Astrocyte of the spinal cord (primary cell): ENCODE data around the gene MXRA8.

Source experiments
- DNase-seq: peaks from one replicate; pipeline ENCODE4 v3.0.0; 2011; ENCODE audit warnings: low read depth, low spot score
- H3K4me3 ChIP-seq: 2 replicates; pipeline ENCODE4 v1.5.1; 2011; ENCODE audit warnings: low read depth, mild to moderate bottlenecking, low read length, moderate library complexity
- in situ Hi-C: cut with HindIII; loops from 2 replicates; pipeline ENCODE4 v1.10.0; 2017; ENCODE audit warnings: low sequenced_read_pairs
- TF ChIP-seq, protein P1 (sequence below): IDR thresholded peaks from 2 replicates; pipeline ENCODE4 v1.5.1; 2012; ENCODE audit warnings: low read depth, mild to moderate bottlenecking, low read length, inconsistent platforms

Gene MXRA8

DNA sequence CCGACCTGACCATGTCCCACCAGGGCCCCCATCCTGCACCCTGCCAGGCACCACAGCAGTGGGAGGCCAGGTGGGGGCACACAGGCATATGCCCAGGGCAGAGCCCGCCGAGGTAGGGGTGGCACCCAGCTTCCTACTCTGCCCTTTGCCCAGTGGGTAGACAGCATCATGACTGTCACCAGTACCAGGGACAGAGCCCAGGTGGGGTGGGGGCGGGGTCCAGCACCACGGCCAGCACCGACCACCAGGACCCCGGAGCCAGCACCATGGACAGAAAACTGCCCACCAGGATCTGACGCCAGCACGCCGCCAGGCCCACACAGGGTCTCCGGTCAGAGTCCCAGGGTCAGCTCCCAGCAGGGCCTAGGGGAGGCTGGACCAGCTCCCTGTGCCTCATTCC is 23.5 kb downstream of the MXRA8 start:
- DNase-seq = no peak
- TF ChIP-seq, protein P1, sequence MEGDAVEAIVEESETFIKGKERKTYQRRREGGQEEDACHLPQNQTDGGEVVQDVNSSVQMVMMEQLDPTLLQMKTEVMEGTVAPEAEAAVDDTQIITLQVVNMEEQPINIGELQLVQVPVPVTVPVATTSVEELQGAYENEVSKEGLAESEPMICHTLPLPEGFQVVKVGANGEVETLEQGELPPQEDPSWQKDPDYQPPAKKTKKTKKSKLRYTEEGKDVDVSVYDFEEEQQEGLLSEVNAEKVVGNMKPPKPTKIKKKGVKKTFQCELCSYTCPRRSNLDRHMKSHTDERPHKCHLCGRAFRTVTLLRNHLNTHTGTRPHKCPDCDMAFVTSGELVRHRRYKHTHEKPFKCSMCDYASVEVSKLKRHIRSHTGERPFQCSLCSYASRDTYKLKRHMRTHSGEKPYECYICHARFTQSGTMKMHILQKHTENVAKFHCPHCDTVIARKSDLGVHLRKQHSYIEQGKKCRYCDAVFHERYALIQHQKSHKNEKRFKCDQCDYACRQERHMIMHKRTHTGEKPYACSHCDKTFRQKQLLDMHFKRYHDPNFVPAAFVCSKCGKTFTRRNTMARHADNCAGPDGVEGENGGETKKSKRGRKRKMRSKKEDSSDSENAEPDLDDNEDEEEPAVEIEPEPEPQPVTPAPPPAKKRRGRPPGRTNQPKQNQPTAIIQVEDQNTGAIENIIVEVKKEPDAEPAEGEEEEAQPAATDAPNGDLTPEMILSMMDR = no peak
- in situ Hi-C loops = no loop called here
- no peak overlapping the region for H3K4me3 ChIP-seq

DNA sequence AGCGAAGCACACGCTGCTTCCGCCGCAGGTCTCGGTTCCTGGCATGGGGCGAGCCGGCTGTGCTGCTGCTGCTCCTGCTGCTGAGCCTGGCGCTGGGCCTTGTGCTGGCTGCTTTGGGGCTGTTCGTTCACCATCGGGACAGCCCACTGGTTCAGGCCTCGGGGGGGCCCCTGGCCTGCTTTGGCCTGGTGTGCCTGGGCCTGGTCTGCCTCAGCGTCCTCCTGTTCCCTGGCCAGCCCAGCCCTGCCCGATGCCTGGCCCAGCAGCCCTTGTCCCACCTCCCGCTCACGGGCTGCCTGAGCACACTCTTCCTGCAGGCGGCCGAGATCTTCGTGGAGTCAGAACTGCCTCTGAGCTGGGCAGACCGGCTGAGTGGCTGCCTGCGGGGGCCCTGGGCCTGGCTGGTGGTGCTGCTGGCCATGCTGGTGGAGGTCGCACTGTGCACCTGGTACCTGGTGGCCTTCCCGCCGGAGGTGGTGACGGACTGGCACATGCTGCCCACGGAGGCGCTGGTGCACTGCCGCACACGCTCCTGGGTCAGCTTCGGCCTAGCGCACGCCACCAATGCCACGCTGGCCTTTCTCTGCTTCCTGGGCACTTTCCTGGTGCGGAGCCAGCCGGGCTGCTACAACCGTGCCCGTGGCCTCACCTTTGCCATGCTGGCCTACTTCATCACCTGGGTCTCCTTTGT is 24.7 kb downstream of the MXRA8 start:
- in situ Hi-C loops = no loop called here
- DNase-seq = no peak
- TF ChIP-seq, protein P1 = no peak
- H3K4me3 ChIP-seq = no peak overlapping the region

DNA sequence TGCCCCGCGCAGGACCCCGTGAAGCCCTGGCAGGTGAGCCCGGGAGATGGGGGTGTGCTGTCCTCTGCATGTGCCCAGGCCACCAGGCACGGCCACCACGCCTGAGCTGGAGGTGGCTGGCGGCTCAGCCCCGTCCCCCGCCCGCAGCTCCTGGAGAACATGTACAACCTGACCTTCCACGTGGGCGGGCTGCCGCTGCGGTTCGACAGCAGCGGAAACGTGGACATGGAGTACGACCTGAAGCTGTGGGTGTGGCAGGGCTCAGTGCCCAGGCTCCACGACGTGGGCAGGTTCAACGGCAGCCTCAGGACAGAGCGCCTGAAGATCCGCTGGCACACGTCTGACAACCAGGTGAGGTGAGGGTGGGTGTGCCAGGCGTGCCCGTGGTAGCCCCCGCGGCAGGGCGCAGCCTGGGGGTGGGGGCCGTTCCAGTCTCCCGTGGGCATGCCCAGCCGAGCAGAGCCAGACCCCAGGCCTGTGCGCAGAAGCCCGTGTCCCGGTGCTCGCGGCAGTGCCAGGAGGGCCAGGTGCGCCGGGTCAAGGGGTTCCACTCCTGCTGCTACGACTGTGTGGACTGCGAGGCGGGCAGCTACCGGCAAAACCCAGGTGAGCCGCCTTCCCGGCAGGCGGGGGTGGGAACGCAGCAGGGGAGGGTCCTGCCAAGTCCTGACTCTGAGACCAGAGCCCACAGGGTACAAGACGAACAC is 25.4 kb downstream of the MXRA8 start:
- in situ Hi-C loops = no loop called here
- TF ChIP-seq, protein P1 = no peak
- DNase-seq = no peak
- no peak overlapping the region for H3K4me3 ChIP-seq

DNA sequence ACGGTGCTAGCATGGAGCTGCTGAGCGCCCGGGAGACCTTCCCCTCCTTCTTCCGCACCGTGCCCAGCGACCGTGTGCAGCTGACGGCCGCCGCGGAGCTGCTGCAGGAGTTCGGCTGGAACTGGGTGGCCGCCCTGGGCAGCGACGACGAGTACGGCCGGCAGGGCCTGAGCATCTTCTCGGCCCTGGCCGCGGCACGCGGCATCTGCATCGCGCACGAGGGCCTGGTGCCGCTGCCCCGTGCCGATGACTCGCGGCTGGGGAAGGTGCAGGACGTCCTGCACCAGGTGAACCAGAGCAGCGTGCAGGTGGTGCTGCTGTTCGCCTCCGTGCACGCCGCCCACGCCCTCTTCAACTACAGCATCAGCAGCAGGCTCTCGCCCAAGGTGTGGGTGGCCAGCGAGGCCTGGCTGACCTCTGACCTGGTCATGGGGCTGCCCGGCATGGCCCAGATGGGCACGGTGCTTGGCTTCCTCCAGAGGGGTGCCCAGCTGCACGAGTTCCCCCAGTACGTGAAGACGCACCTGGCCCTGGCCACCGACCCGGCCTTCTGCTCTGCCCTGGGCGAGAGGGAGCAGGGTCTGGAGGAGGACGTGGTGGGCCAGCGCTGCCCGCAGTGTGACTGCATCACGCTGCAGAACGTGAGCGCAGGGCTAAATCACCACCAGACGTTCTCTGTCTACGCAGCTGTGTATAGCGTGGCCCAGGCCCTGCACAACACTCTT is 26.2 kb downstream of the MXRA8 start:
- TF ChIP-seq, protein P1 = no peak
- no peak for DNase-seq
- in situ Hi-C loops = no loop called here
- H3K4me3 ChIP-seq = no peak overlapping the region

DNA sequence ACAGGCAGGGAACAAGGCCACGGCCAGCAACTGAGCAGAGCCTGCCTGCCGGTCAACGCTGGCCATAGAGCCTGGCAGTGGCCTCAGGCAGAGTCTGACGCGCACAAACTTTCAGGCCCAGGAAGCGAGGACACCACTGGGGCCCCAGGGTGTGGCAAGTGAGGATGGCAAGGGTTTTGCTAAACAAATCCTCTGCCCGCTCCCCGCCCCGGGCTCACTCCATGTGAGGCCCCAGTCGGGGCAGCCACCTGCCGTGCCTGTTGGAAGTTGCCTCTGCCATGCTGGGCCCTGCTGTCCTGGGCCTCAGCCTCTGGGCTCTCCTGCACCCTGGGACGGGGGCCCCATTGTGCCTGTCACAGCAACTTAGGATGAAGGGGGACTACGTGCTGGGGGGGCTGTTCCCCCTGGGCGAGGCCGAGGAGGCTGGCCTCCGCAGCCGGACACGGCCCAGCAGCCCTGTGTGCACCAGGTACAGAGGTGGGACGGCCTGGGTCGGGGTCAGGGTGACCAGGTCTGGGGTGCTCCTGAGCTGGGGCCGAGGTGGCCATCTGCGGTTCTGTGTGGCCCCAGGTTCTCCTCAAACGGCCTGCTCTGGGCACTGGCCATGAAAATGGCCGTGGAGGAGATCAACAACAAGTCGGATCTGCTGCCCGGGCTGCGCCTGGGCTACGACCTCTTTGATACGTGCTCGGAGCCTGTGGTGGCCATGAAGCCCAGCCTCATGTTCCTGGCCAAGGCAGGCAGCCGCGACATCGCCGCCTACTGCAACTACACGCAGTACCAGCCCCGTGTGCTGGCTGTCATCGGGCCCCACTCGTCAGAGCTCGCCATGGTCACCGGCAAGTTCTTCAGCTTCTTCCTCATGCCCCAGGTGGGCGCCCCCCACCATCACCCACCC is 27.0 kb downstream of the MXRA8 start, which contains the start of gene TAS1R3:
Gene TAS1R3 (plus strand): TSS at position 213 of the 898 bp plus-strand sequence. CDS start 66 bp downstream, at position 279.
- TF ChIP-seq, protein P1 = no peak
- no peak for DNase-seq
- no peak within 1 kb of the TSS for H3K4me3 ChIP-seq
- in situ Hi-C loops = no loop called here
